ENCODE results near the gene POLE. TPM values are rescaled to one million over a fixed set of nuclear protein-coding genes. Genes with fewer than 3 reads are reported as not detected.

Gene POLE
- total RNA-seq, 2 donors from 2014 or later = 9.3 to 12.1 TPM

DNA sequence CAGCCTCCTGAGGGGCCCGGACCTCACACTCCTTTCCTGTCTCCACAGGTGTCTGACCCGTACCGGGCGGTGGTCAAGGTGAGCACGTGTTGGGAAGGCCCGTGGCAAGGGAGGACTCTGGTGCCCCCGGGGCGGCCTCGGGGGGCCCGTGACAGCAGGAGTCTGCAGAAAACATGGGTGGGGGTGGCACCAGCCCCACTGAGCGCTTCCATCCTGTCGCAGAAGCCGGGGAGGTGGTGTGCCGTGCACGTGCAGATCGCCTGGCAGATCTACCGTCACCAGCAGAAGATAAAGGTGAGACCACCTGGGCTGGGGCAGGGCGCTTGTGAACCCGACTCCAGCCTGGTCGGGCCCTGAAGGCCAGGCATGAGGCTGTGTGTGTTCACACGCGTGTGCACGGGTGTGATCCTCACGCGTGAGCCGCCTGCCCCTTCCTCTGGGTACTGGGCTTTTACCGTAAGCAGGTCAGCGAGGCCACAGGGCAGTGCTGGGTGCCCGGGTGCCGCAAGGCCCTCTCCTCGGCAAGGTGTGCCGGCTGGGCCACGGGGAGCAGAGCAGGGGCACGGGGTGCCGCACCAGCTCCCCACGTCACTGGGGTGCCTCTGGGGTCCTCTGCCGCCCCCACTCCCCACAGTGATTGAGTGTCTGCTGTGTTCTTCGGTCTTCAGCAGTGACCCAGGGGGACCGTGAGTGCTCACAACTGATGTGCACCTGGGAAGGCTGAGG, 112.7 kb downstream of the POLE start:
- DNase-seq (no peak), ATAC-seq (no peak)
- intact Hi-C loops (cut with DNase I) = no loop called here

Small RNA genes within 50 kb of the gene (microRNA-seq; reads per million reads assigned to microRNA genes)
- gene MIR6763 = 0 to 0.27 reads per million in 2 donors

Other genes starting within 250 kb of the POLE start
- 10 to 100 TPM; 46.7 to 49.4 TPM for gene FBRSL1, start 197.2 kb downstream of the POLE start, total RNA-seq
- not detected for gene LRCOL1, start 76.8 kb downstream of the POLE start, total RNA-seq
- gene P2RX2, start 68.6 kb downstream of the POLE start, total RNA-seq = not detected
- gene PXMP2, start 245 bp upstream of the POLE start, total RNA-seq = 10 to 100 TPM; 27.2 to 32.7 TPM
- gene PGAM5, start 23.5 kb upstream of the POLE start, total RNA-seq = 10 to 100 TPM; 22.6 to 25.2 TPM
- gene ANKLE2, start 74.5 kb upstream of the POLE start, total RNA-seq = 10 to 100 TPM; 21.1 to 34.1 TPM
- gene GOLGA3, start 141.5 kb upstream of the POLE start, total RNA-seq = 10 to 100 TPM; 37.9 to 50.3 TPM
- 10 to 100 TPM; 17.1 to 21.7 TPM for gene CHFR, start 200.3 kb upstream of the POLE start, total RNA-seq